ENCODE results near the gene CEP112.

- TF ChIP-seq CTCF (IDR thresholded peaks at IDR 0.05) (no peak), EZH2 (IDR thresholded peaks at IDR 0.05) (no peak), EZH2phosphoT487 (IDR thresholded peaks at IDR 0.05) (no peak)
These were observed 193.3 kb downstream of the CEP112 start for GRCh38 chr17:65998675-65999074.

Data from neural progenitor cell (in vitro differentiated cells).